ENCODE data around the gene PAX8. TPM values are rescaled to one million over a fixed set of nuclear protein-coding genes. Genes with fewer than 3 reads are reported as not detected.
"Not testable (repeated sequence)": the region's sequence is repeated elsewhere in the genome, so short reads cannot be mapped to it uniquely, and the experiment has no call there.

PAX8 gene
- total RNA-seq, 4 donors from 2014 or later, result 0.58 to 2.1 (median 1.1) TPM

DNA sequence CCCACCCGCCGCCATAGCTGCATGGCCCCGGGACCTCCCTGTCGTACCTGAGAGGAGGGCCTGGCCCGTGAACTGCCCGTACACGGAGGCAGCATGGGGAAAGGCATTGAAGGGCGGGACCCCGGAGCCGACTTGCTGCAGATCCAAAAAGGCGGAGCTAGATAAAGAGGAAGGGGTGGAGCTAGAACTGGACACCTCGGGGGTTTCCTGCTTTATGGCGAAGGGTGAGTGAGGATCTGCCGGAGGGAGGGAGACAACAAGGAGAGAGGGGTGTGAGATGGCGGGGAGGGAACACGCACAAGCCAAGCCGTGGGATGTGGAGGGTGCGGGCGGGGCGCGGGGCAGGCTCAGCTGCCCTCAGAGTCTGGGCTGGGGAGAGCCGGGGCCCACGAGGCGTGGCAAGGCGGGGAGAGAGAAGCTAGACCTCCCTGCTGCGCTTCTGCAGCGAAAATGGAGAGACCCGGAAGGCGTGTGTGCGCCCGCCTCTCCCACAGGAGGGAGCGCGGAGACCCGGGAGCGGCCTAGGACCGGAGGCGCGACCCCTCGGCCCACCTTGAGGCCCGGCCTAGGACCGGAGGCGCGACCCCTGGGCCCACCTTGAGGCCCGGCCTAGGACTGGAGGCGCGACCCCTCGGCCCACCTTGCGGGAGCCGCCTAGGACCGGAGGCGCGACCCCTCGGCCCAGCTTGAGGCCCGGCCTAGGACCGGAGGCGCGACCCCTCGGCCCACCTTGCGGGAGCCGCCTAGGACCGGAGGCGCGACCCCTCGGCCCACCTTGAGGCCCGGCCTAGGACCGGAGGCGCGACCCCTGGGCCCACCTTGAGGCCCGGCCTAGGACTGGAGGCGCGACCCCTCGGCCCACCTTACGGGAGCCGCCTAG is 43.1 kb downstream of the PAX8 start:
- Histone ChIP-seq H3K27ac (replicated peaks in 1 of 4) (peak overlapping the region in 3 of 4 donors; percentile 73 to 76 (median 74)), H3K4me3 (peak overlapping the region; percentile 53 to 60 (median 56)), H3K4me1 (peaks cover 20 to 35% (median 27%) of the 10 kb centered on the region in 4 donors)
- DNase-seq (ENCODE audit: extremely low spot score); H3K27me3 ChIP-seq; intact Hi-C loops (cut with DNase I); H3K9me3 ChIP-seq; H3K36me3 ChIP-seq: not testable (repeated sequence)
- TF ChIP-seq POLR2AphosphoS5 (IDR thresholded peaks at IDR 0.05), result peak; percentile 56 to 71
- WGBS, result 69% methylated on average over 38 of the region's 74 CpGs

DNA sequence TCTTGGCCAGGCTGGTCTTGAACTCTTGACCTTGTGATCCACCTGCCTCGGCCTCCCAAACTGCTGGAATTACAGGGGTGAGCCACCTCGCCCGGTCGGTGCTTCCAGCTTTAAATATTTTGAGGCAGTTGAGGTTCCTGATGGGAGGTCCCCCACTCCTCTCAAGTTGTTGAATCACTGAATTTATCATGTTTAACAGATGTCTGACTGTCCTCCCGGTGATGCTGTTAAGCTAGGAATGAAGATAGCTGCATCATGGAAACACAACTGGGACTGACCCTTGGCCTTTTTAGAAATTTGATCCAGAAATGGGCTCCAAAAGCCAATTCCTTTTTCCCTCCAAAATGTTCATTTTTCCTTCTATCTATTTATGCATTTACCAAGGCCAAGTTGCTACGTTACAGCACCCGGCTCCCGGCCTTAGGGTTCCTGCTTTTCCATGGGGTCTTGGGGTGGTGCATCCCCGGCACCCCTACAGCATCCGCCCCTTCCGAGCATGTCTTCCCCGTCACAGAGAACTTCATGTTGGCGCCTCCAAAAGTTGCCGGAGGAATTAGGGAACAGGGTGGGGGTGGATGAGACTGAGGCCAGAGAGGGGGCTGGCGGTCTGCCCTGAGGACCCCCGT is 43.9 kb downstream of the PAX8 start:
- Histone ChIP-seq H3K4me3 (peak overlapping the region; percentile 53 to 60 (median 56)), H3K4me1 (peaks cover 12 to 27% (median 20%) of the 10 kb centered on the region in 4 donors), H3K9me3 (no peaks in the 10 kb centered on the region), H3K36me3 (no peaks in the 10 kb centered on the region), H3K27me3 (no peaks in the 10 kb centered on the region), H3K27ac (replicated peaks in 1 of 4) (peak overlapping the region in 3 of 4 donors; percentile 73 to 76 (median 74))
- WGBS, result 75% methylated on average over 16 of the region's 16 CpGs
- intact Hi-C loops (cut with DNase I), result no loop called here
- no peak for DNase-seq (ENCODE audit: extremely low spot score)
- TF ChIP-seq POLR2A (IDR thresholded peaks at IDR 0.05; ENCODE audit: low read depth), result no peak
- TF ChIP-seq, protein P1, sequence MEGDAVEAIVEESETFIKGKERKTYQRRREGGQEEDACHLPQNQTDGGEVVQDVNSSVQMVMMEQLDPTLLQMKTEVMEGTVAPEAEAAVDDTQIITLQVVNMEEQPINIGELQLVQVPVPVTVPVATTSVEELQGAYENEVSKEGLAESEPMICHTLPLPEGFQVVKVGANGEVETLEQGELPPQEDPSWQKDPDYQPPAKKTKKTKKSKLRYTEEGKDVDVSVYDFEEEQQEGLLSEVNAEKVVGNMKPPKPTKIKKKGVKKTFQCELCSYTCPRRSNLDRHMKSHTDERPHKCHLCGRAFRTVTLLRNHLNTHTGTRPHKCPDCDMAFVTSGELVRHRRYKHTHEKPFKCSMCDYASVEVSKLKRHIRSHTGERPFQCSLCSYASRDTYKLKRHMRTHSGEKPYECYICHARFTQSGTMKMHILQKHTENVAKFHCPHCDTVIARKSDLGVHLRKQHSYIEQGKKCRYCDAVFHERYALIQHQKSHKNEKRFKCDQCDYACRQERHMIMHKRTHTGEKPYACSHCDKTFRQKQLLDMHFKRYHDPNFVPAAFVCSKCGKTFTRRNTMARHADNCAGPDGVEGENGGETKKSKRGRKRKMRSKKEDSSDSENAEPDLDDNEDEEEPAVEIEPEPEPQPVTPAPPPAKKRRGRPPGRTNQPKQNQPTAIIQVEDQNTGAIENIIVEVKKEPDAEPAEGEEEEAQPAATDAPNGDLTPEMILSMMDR (IDR thresholded peaks at IDR 0.05), result no peak
- no peak for TF ChIP-seq EP300 (IDR thresholded peaks at IDR 0.05)
- TF ChIP-seq POLR2AphosphoS5 (IDR thresholded peaks at IDR 0.05), result no peak

DNA sequence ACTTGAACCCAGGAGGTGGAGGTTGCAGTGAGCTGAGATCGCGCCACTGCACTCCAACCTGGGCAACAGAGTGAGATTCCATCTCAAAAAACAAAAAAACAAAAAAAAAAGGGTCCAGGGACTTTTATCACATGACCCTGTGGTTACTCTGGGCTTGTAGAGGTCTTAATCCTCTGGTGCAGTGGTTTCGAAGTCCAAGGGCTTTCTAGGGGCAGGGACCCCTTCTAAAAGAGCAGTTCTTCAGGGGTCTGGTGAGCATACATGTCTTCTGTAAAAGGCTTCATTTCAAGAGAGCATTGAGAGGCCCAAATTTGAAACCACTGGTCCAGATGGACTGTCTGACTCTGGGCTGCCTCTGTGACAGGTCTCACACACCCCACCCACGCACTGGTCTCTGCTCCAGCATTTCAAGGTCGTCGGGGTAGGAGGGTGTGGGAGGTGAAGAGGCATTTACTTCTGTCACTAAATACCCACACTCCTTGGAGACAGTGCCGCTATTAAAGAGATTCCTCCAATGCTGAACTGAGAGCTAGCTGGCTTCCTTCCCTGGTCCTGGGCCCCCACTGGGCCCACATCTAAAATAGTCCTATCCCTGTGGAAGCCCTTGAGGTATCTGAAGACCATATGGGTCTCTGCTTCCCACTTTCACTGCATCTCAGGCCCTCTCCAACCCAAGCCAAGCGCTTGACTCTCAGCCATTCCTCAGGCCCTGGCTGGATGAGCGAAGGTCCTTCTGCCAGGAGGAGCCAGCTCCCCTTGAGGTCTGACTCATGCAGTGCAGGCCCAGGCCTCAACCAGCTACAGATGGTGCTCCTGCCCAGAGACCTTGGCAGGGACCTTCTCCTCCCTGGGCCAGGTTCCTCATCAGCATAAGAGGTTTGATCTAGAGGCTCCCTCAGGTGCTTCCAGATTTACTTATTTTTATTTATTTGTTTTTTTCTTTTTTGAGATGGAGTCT is 44.8 kb downstream of the PAX8 start:
- DNase-seq (ENCODE audit: extremely low spot score), result no peak
- TF ChIP-seq EP300 (IDR thresholded peaks at IDR 0.05) (no peak), POLR2AphosphoS5 (IDR thresholded peaks at IDR 0.05) (no peak), POLR2A (IDR thresholded peaks at IDR 0.05; ENCODE audit: low read depth) (no peak)
- TF ChIP-seq, protein P1 (IDR thresholded peaks at IDR 0.05), result peak in 1 of 3 experiments; percentile 12
- WGBS, result 94% methylated on average over 6 of the region's 9 CpGs
- Histone ChIP-seq H3K9me3 (no peaks in the 10 kb centered on the region), H3K36me3 (no peaks in the 10 kb centered on the region), H3K27ac (replicated peaks in 1 of 4) (no peak overlapping the region), H3K27me3 (no peaks in the 10 kb centered on the region), H3K4me3 (no peak overlapping the region), H3K4me1 (peaks cover 7 to 18% (median 11%) of the 10 kb centered on the region in 4 donors)
- intact Hi-C loops (cut with DNase I), result no loop called here

DNA sequence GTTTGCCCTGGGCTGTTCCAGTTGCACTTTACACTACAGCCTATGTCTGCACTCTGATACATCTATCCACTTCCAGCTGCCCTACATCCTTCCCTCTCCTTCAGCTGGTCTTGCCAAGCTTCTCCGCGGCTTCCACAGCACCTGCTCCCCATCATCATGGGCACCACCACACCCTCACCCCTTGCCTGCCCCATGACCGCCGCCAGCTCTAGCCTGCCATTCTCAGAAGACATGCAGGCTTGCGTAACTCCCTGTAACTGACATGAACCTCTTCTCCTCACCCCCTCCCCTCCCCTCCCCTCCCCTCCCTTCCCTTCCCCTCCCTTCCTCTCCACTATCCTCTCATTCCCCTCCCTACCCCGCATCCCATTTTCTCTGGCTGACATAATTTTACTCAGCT is 46.0 kb downstream of the PAX8 start:
- no peak for DNase-seq (ENCODE audit: extremely low spot score)
- 77% methylated on average over 6 of the region's 6 CpGs for WGBS
- H3K27me3 ChIP-seq, result no peaks in the 10 kb centered on the region
- TF ChIP-seq EP300 (IDR thresholded peaks at IDR 0.05), result no peak
- no peak for TF ChIP-seq POLR2AphosphoS5 (IDR thresholded peaks at IDR 0.05)
- no peak for TF ChIP-seq POLR2A (IDR thresholded peaks at IDR 0.05; ENCODE audit: low read depth)
- TF ChIP-seq, protein P1 (IDR thresholded peaks at IDR 0.05), result no peak
- H3K4me1 ChIP-seq, result peaks cover 7 to 14% (median 9%) of the 10 kb centered on the region in 4 donors
- intact Hi-C loops (cut with DNase I), result no loop called here
- no peaks in the 10 kb centered on the region for H3K36me3 ChIP-seq
- H3K27ac ChIP-seq (replicated peaks in 1 of 4), result no peak overlapping the region
- no peaks in the 10 kb centered on the region for H3K9me3 ChIP-seq
- no peak overlapping the region for H3K4me3 ChIP-seq
